K562 (cell line): ENCODE results near the gene ANKRD65. TPM values are rescaled to one million over a fixed set of nuclear protein-coding genes. Genes with fewer than 3 reads are reported as not detected.

Experiments used
- DLX4 ChIP-seq: fragments of 250-450 bp; sonication (Bioruptor Pico); IDR thresholded peaks from 2 replicates; pipeline ENCODE4 v1.6.1; 2021; ENCODE audit warnings: mild to moderate bottlenecking
- EWSR1 ChIP-seq: fragments of 450-650 bp; IDR thresholded peaks from 2 replicates; pipeline ENCODE4 v1.6.1; 2018; ENCODE audit warnings: borderline replicate concordance, mild to moderate bottlenecking, low read depth, moderate library complexity; ENCODE audit not compliant: partially characterized antibody
- HMBOX1 ChIP-seq: sonication (generic); IDR thresholded peaks from 2 replicates; pipeline ENCODE4 v1.6.1; 2016
- NFE2L1 ChIP-seq: fragments of 450-650 bp; IDR thresholded peaks from 2 replicates; pipeline ENCODE4 v1.6.1; 2016; ENCODE audit warnings: missing genetic modification characterization, low read depth, mild to moderate bottlenecking, missing compliant biosample characterization, moderate library complexity, borderline replicate concordance
- POLR2AphosphoS5 ChIP-seq: IDR thresholded peaks from 2 replicates; pipeline ENCODE4 v1.6.1; 2011; ENCODE audit warnings: mild to moderate bottlenecking, low read depth, low read length, moderate library complexity; ENCODE audit not compliant: control insufficient read depth, insufficient read depth
- POLR2G ChIP-seq: fragments of 200-400 bp; formaldehyde crosslinking; IDR thresholded peaks from 2 replicates; pipeline ENCODE4 v1.6.1; 2017; ENCODE audit warnings: low read depth, mild to moderate bottlenecking, antibody characterized with exemption, low read length, moderate library complexity
- PRDM10 ChIP-seq: fragments of 450-650 bp; IDR thresholded peaks from 2 replicates; pipeline ENCODE4 v1.6.1; 2018; ENCODE audit not compliant: partially characterized antibody
- SETDB1 ChIP-seq: IDR thresholded peaks from one replicate; pipeline ENCODE4 v1.6.1; 2012; ENCODE audit warnings: low read length, control low read depth, inconsistent platforms
- SP1 ChIP-seq: sonication (generic); formaldehyde crosslinking; IDR thresholded peaks from 2 replicates; pipeline ENCODE4 v1.8.1; 2022; ENCODE audit warnings: mild to moderate bottlenecking, missing genetic modification reagents
- UBTF ChIP-seq, 2 experiments: IDR thresholded peaks; 2 replicates each; pipeline ENCODE4 v1.6.1; 2012; ENCODE audit warnings: improper control_type of control experiment in 2 of 2, low read depth in 2 of 2, low read length in 2 of 2, borderline replicate concordance in 1 of 2
- ZNF699 ChIP-seq: fragments of 250-450 bp; sonication (Bioruptor Pico); IDR thresholded peaks from 2 replicates; pipeline ENCODE4 v1.8.0; 2021; ENCODE audit warnings: mild to moderate bottlenecking, moderate library complexity; ENCODE audit not compliant: insufficient replicate concordance
- ZNF764 ChIP-seq: fragments of 250-450 bp; sonication (Bioruptor Pico); IDR thresholded peaks from 2 replicates; pipeline ENCODE4 v1.4.0; 2020; ENCODE audit warnings: low read depth, mild to moderate bottlenecking, moderate library complexity
- ZZZ3 ChIP-seq: fragments of 450-650 bp; IDR thresholded peaks from 2 replicates; pipeline ENCODE4 v1.6.1; 2016; ENCODE audit warnings: antibody characterized with exemption, mild to moderate bottlenecking, moderate library complexity
- polyA plus RNA-seq, 8 experiments: library from polyadenylated mRNA; depleted of rRNA in 4 of 8; stranded (reverse) in 5 of 8; unstranded in 3 of 8; fragments of >200 nt; fragmentation: Nextera tagmentation in 2 of 8; fragmentation: Illumina TruSeq in 1 of 8; extraction: Ambion mirVana in 2 of 8; extraction: Trizol in 1 of 8; gene quantifications; 2 replicates each; pipeline versions ENCODE4 v1.2.1 to v1.2.3, GENCODE V29; 2011 to 2014; ENCODE audit warnings: inconsistent platforms in 1 of 8, missing spikeins in 1 of 8
- total RNA-seq, 7 experiments: library from RNA; depleted of rRNA in 6 of 7; stranded (reverse); fragments of >200 nt in 6 of 7; fragmentation: Illumina TruSeq in 2 of 7; extraction: Trizol in 2 of 7; gene quantifications; 2 replicates each; pipeline versions ENCODE4 v1.2.1 to v1.2.3, GENCODE V29; 2011 to 2021; ENCODE audit warnings: low replicate concordance in 1 of 7

The ANKRD65 gene
- total and polyA plus RNA-seq, 9 of the 15 experiments (the other 6 are each of a cell fraction or from before 2014, with no cell fraction given): not detected

GRCh38 chr1:1422465-1423244, 1.6 kb upstream of the ANKRD65 start (continued):
- TF ChIP-seq DLX4 (CRISPR knock-in tag) (no peak), SP1 (CRISPR knock-in tag) (no peak; the same call in 1 of the 2 replicates), NFE2L1 (tag) (no peak), ZNF699 (CRISPR knock-in tag) (no peak), SETDB1 (no peak), EWSR1 (no peak), ZNF764 (CRISPR knock-in tag) (no peak), POLR2AphosphoS5 (no peak), UBTF (IDR thresholded peaks at IDR 0.05; ENCODE audit: borderline replicate concordance in 1 of 2, low read depth in 2 of 2, low read length in 2 of 2) (no peak), ZZZ3 (no peak), HMBOX1 (no peak), PRDM10 (no peak), POLR2G (no peak)
